Stimulated activated effector memory CD8-positive, alpha-beta T cell treated with anti-CD3 and anti-CD28 coated beads, Interleukin-12 subunit alpha, Interleukin-12 subunit beta, amount 100 ng/mL, for 72 hours (primary cell): Measurements from ENCODE around the gene ZNF564.

Experiments used
- ATAC-seq: fragments of 150-1000 bp; cut with Tn5 transposase; 2 replicates; pipeline ENCODE4 v1.10.0; 2021
- DNase-seq, 2 donors: peaks; one replicate each; pipeline ENCODE4 v3.0.0; 2021 to 2022; ENCODE audit warnings: low spot score in 2 of 2
- H3K27ac Mint-ChIP-seq: one replicate; pipeline ENCODE4 v1.8.0; 2022; ENCODE audit warnings: mild to moderate bottlenecking, mixed read lengths
- H3K36me3 Mint-ChIP-seq: one replicate; pipeline ENCODE4 v1.8.0; 2022; ENCODE audit warnings: mild to moderate bottlenecking, mixed read lengths
- H3K4me1 Mint-ChIP-seq: one replicate; pipeline ENCODE4 v1.8.0; 2022; ENCODE audit warnings: mixed read lengths
- H3K4me3 Mint-ChIP-seq: one replicate; pipeline ENCODE4 v1.8.0; 2022; ENCODE audit warnings: mild to moderate bottlenecking, mixed read lengths
- H3K9me3 Mint-ChIP-seq: one replicate; pipeline ENCODE4 v1.8.0; 2022; ENCODE audit warnings: mixed read lengths

ZNF564 gene

DNA sequence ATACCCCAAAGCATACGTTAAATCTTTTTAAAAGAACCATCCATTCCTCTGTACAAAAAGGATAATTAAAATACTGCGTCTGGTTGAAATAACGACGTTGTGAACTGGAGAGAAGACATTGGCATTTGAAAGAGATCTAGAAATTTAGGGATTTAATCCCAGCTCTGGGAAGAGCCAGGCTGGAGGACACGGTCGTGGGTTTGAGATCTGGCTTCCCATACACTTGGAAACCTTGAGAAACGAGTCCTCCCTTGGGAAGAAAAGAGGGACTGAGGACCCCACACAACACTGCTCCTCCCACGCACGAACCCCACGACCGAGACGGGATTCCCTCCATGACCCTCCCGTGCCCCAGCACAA is 67.3 kb downstream of the ZNF564 start:
- Mint-ChIP-seq H3K4me3 (peak overlapping the region; percentile 88), H3K4me1 (peaks cover 21% of the 10 kb centered on the region), H3K27ac (peak overlapping the region; percentile 91), H3K9me3 (no peaks in the 10 kb centered on the region), H3K36me3 (no peaks in the 10 kb centered on the region)
- DNase-seq (no peak), ATAC-seq (no peak)

DNA sequence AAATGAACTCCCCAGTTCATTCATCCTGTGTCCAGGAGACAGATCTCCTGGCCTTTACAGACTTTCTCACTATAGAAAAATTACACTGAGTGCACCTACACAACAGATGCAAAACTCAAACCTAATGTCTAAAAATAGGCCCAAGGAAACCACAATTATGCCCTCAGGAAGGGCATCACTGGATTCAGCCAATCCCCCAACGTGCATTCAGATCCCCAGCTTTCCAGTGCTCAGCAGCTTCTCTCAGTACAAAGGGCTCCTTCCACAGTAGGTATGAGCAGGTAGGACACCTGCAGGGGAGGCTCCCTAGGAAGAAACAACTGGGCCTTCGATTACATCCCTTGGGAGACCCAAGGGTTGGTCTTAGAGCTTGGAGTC is 68.8 kb downstream of the ZNF564 start:
- H3K4me1 Mint-ChIP-seq: peaks cover 33% of the 10 kb centered on the region
- DNase-seq (no peak), ATAC-seq (no peak)
- no peaks in the 10 kb centered on the region for H3K9me3 Mint-ChIP-seq
- H3K27ac Mint-ChIP-seq: peak overlapping the region; percentile 26
- H3K4me3 Mint-ChIP-seq: peak overlapping the region; percentile 7
- no peaks in the 10 kb centered on the region for H3K36me3 Mint-ChIP-seq

GRCh38 chr19:12481781-12482508 is 69.3 kb downstream of the ZNF564 start:
- DNase-seq: no peak
- no peaks in the 10 kb centered on the region for H3K9me3 Mint-ChIP-seq
- H3K27ac Mint-ChIP-seq: peak overlapping the region; percentile 26
- H3K4me1 Mint-ChIP-seq: peaks cover 33% of the 10 kb centered on the region
- ATAC-seq: no peak
- peak overlapping the region; percentile 7 for H3K4me3 Mint-ChIP-seq
- no peaks in the 10 kb centered on the region for H3K36me3 Mint-ChIP-seq

- DNase-seq: no peak
- Mint-ChIP-seq H3K27ac (peak overlapping the region; percentile 65), H3K36me3 (no peaks in the 10 kb centered on the region), H3K4me3 (no peak overlapping the region), H3K4me1 (peaks cover 32% of the 10 kb centered on the region), H3K9me3 (no peaks in the 10 kb centered on the region)
- no peak for ATAC-seq
Observed at GRCh38 chr19:12478234-12478941, 72.9 kb downstream of the ZNF564 start.
